ENCODE measurements around the gene EML5. TPM values are rescaled to one million over a fixed set of nuclear protein-coding genes. Genes with fewer than 3 reads are reported as not detected.

The EML5 gene
- total RNA-seq, 2 experiments from 2014 or later, result 2.8 to 3.1 TPM

DNA sequence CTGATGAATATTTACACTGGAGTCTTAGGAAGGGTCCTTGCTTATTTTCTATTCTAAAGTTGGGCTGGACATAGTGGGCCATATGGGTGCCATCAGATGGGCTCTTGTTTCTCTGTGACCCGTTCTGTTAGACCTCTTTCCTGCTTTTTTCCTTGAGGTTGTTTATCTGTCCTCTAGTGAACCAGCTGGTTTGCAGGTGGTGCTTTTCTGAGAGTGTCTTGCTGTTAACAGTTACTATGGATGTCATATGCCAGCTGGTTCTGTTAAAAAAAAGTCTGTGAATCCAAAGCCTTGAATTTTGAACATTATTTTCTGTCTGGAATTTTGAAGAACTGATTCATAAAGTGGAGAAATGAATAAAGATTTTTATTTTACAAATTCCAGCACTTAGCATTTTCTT lies 200.7 kb downstream of the EML5 start:
- Histone ChIP-seq H3K27ac (ENCODE audit: low read depth in 1 of 2, low read length in 2 of 2) (no peak overlapping the region), H3K9me3 (ENCODE audit: control insufficient read depth in 1 of 2, insufficient read depth in 1 of 2, low read length in 2 of 2) (no peaks in the 10 kb centered on the region), H3K27me3 (ENCODE audit: control insufficient read depth in 1 of 2, insufficient read depth in 2 of 2, low read length in 2 of 2) (no peaks in the 10 kb centered on the region), H3K4me3 (ENCODE audit: low read length) (no peak overlapping the region), H3K4me1 (ENCODE audit: insufficient read depth, low read length) (no peaks in the 10 kb centered on the region), H3K36me3 (ENCODE audit: insufficient read depth, low read length) (peaks cover 36% of the 10 kb centered on the region)
- no peak overlapping the region for H3K4me3 Mint-ChIP-seq
- H3K4me1 Mint-ChIP-seq (ENCODE audit: low read depth), result no peaks in the 10 kb centered on the region
- CTCF ChIA-PET, result no interaction called here
- no peaks in the 10 kb centered on the region for H3K27me3 Mint-ChIP-seq
- POLR2A ChIA-PET, result no interaction called here
- no peaks in the 10 kb centered on the region for H3K9me3 Mint-ChIP-seq
- DNase-seq, result no peak
- H3K36me3 Mint-ChIP-seq (ENCODE audit: low read depth), result peaks cover 91% of the 10 kb centered on the region
- intact Hi-C loops (cut with DNase I, micrococcal nuclease), result no loop called here
- TF ChIP-seq CTCF (IDR thresholded peaks at IDR 0.05), result no peak
- no peak for ATAC-seq (ENCODE audit: poor library complexity)
- no peak overlapping the region for H3K27ac Mint-ChIP-seq

DNA sequence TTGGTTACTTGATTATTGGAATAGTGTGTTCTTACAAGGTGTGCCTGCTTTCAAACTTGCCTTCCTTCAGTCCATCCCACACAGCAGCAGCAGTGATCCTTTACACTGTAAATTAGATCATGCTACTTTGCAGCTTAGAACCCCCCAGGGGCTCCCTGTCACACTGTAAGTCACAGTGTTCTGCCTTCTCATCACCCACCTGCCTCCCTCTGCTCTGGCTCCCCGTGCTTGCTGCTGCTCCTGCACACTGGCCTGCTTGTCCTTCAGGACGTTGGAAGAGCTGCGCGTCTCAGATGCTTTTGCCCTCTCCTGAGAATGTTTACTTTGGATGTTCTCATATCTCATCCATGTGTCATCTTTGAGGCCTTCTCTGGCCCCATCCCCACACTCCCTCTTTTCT lies 202.6 kb downstream of the EML5 start:
- intact Hi-C loops (cut with DNase I, micrococcal nuclease), result no loop called here
- POLR2A ChIA-PET, result no interaction called here
- Histone ChIP-seq H3K36me3 (ENCODE audit: insufficient read depth, low read length) (peaks cover 38% of the 10 kb centered on the region), H3K27ac (ENCODE audit: low read depth in 1 of 2, low read length in 2 of 2) (no peak overlapping the region), H3K9me3 (ENCODE audit: control insufficient read depth in 1 of 2, insufficient read depth in 1 of 2, low read length in 2 of 2) (no peaks in the 10 kb centered on the region), H3K4me1 (ENCODE audit: insufficient read depth, low read length) (no peaks in the 10 kb centered on the region), H3K27me3 (ENCODE audit: control insufficient read depth in 1 of 2, insufficient read depth in 2 of 2, low read length in 2 of 2) (no peaks in the 10 kb centered on the region), H3K4me3 (ENCODE audit: low read length) (no peak overlapping the region)
- no peak overlapping the region for H3K27ac Mint-ChIP-seq
- no peak for ATAC-seq (ENCODE audit: poor library complexity)
- no peak for TF ChIP-seq CTCF (IDR thresholded peaks at IDR 0.05)
- H3K36me3 Mint-ChIP-seq (ENCODE audit: low read depth), result peaks cover 91% of the 10 kb centered on the region
- no peaks in the 10 kb centered on the region for H3K9me3 Mint-ChIP-seq
- CTCF ChIA-PET, result no interaction called here
- H3K27me3 Mint-ChIP-seq, result no peaks in the 10 kb centered on the region
- DNase-seq, result no peak
- no peaks in the 10 kb centered on the region for H3K4me1 Mint-ChIP-seq (ENCODE audit: low read depth)
- no peak overlapping the region for H3K4me3 Mint-ChIP-seq

GRCh38 chr14:88588081-88588480 lies 204.7 kb downstream of the EML5 start:
- Mint-ChIP-seq H3K36me3 (ENCODE audit: low read depth) (peaks cover 90% of the 10 kb centered on the region), H3K4me3 (no peak overlapping the region), H3K27ac (no peak overlapping the region), H3K4me1 (ENCODE audit: low read depth) (peaks cover 4% of the 10 kb centered on the region), H3K27me3 (no peaks in the 10 kb centered on the region), H3K9me3 (no peaks in the 10 kb centered on the region)
- Histone ChIP-seq H3K36me3 (ENCODE audit: insufficient read depth, low read length) (peaks cover 43% of the 10 kb centered on the region), H3K4me1 (ENCODE audit: insufficient read depth, low read length) (no peaks in the 10 kb centered on the region), H3K27ac (ENCODE audit: low read depth in 1 of 2, low read length in 2 of 2) (no peak overlapping the region), H3K9me3 (ENCODE audit: control insufficient read depth in 1 of 2, insufficient read depth in 1 of 2, low read length in 2 of 2) (no peaks in the 10 kb centered on the region), H3K27me3 (ENCODE audit: control insufficient read depth in 1 of 2, insufficient read depth in 2 of 2, low read length in 2 of 2) (no peaks in the 10 kb centered on the region), H3K4me3 (ENCODE audit: low read length) (no peak overlapping the region)
- intact Hi-C loops (cut with DNase I, micrococcal nuclease), result no loop called here
- ChIA-PET CTCF (interaction anchor here (1.6 kb wide), 1 partner anchor 7 kb away, joined by 4 read pairs; no protein-coding TSS in a partner anchor), POLR2A (no interaction called here)
- DNase-seq (no peak), ATAC-seq (ENCODE audit: poor library complexity) (no peak)
- TF ChIP-seq CTCF (IDR thresholded peaks at IDR 0.05), result no peak
